H9 (cell line): ENCODE results near the gene GGT6. TPM values are rescaled to one million over a fixed set of nuclear protein-coding genes. Genes with fewer than 3 reads are reported as not detected.

Experiments used
- DNase-seq: peaks from one replicate; pipeline ENCODE4 v3.0.0-alpha.2; 2017
- H2AFZ ChIP-seq: one replicate; pipeline ENCODE4 v1.6.1; 2013; ENCODE audit warnings: mild to moderate bottlenecking, low read length, control low read depth, moderate library complexity
- H2AK5ac ChIP-seq: 2 replicates; pipeline ENCODE4 v1.6.1; 2013; ENCODE audit warnings: low read length, control low read depth, mixed read lengths; ENCODE audit not compliant: insufficient read length
- H2BK120ac ChIP-seq: one replicate; pipeline ENCODE4 v1.6.1; 2013; ENCODE audit warnings: low read depth, mild to moderate bottlenecking, low read length, control low read depth, inconsistent platforms; ENCODE audit not compliant: poor library complexity, severe bottlenecking
- H2BK12ac ChIP-seq: 2 replicates; pipeline ENCODE4 v1.6.1; 2013; ENCODE audit warnings: low read length, control low read depth, mixed read lengths, low read depth; ENCODE audit not compliant: insufficient read length
- H2BK15ac ChIP-seq: 2 replicates; pipeline ENCODE4 v1.6.1; 2013; ENCODE audit warnings: low read depth, low read length, control low read depth
- H2BK20ac ChIP-seq: one replicate; pipeline ENCODE4 v1.6.1; 2013; ENCODE audit warnings: low read depth, mild to moderate bottlenecking, low read length, control low read depth, inconsistent platforms; ENCODE audit not compliant: poor library complexity, severe bottlenecking
- H2BK5ac ChIP-seq: 2 replicates; pipeline ENCODE4 v1.6.1; 2013; ENCODE audit warnings: low read length, control low read depth, mixed read lengths; ENCODE audit not compliant: insufficient read length
- H3K14ac ChIP-seq: 2 replicates; pipeline ENCODE4 v1.6.1; 2013; ENCODE audit warnings: low read length, control low read depth; ENCODE audit not compliant: insufficient read depth
- H3K18ac ChIP-seq: 2 replicates; pipeline ENCODE4 v1.6.1; 2013; ENCODE audit warnings: low read depth, mild to moderate bottlenecking, mixed read lengths, low read length, control low read depth; ENCODE audit not compliant: insufficient read length
- H3K23ac ChIP-seq: 2 replicates; pipeline ENCODE4 v1.6.1; 2013; ENCODE audit warnings: low read length, control low read depth, mixed read lengths, low read depth; ENCODE audit not compliant: insufficient read length
- H3K23me2 ChIP-seq: 2 replicates; pipeline ENCODE4 v1.6.1; 2013; ENCODE audit warnings: low read depth, mild to moderate bottlenecking, mixed read lengths, low read length, control low read depth; ENCODE audit not compliant: insufficient read length, poor library complexity, severe bottlenecking
- H3K27ac ChIP-seq: 2 replicates; pipeline ENCODE4 v1.5.1; 2013; ENCODE audit warnings: low read length, control low read depth, mixed read lengths, low read depth; ENCODE audit not compliant: insufficient read length
- H3K27me3 ChIP-seq: 2 replicates; pipeline ENCODE4 v1.6.1; 2013; ENCODE audit warnings: low read length, control low read depth, inconsistent platforms; ENCODE audit not compliant: insufficient read depth
- H3K4ac ChIP-seq: 2 replicates; pipeline ENCODE4 v1.6.1; 2013; ENCODE audit warnings: low read depth, mild to moderate bottlenecking, control low read depth, inconsistent platforms, low read length, moderate library complexity
- H3K4me1 ChIP-seq: 2 replicates; pipeline ENCODE4 v1.6.1; 2013; ENCODE audit warnings: low read length, control low read depth, inconsistent platforms; ENCODE audit not compliant: insufficient read depth
- H3K4me2 ChIP-seq: 2 replicates; pipeline ENCODE4 v1.6.1; 2013; ENCODE audit warnings: low read length, control low read depth, mixed read lengths; ENCODE audit not compliant: insufficient read length, insufficient read depth
- H3K56ac ChIP-seq: 2 replicates; pipeline ENCODE4 v1.6.1; 2013; ENCODE audit warnings: low read depth, mild to moderate bottlenecking, mixed read lengths, low read length, control low read depth; ENCODE audit not compliant: insufficient read length
- H3K79me1 ChIP-seq: 2 replicates; pipeline ENCODE4 v1.6.1; 2013; ENCODE audit warnings: low read depth, mild to moderate bottlenecking, moderate library complexity, low read length, control low read depth, inconsistent platforms; ENCODE audit not compliant: insufficient read depth, poor library complexity, severe bottlenecking
- H3K79me2 ChIP-seq: 2 replicates; pipeline ENCODE4 v1.6.1; 2013; ENCODE audit warnings: low read length, control low read depth, inconsistent platforms; ENCODE audit not compliant: insufficient read depth
- H3K9ac ChIP-seq: 2 replicates; pipeline ENCODE4 v1.6.1; 2013; ENCODE audit warnings: low read length, control low read depth, mixed read lengths; ENCODE audit not compliant: insufficient read length; ENCODE audit errors: extremely low read depth
- H3K9me3 ChIP-seq: one replicate; pipeline ENCODE4 v1.6.1; 2013; ENCODE audit warnings: low read depth, low read length, inconsistent platforms; ENCODE audit not compliant: control insufficient read depth
- H3T11ph ChIP-seq: one replicate; pipeline ENCODE4 v1.6.1; 2013; ENCODE audit warnings: mild to moderate bottlenecking, low read length, control low read depth, inconsistent platforms
- H4K20me1 ChIP-seq: one replicate; pipeline ENCODE4 v1.6.1; 2013; ENCODE audit not compliant: control insufficient read depth, insufficient read length, insufficient read depth
- H4K5ac ChIP-seq: 2 replicates; pipeline ENCODE4 v1.6.1; 2013; ENCODE audit warnings: low read depth, mild to moderate bottlenecking, mixed read lengths, low read length, control low read depth; ENCODE audit not compliant: insufficient read length
- H4K8ac ChIP-seq: replicated peaks from 2 replicates; pipeline ENCODE4 v1.6.1; 2013; ENCODE audit warnings: low read length, control low read depth, mixed read lengths, low read depth; ENCODE audit not compliant: insufficient read length
- H4K91ac ChIP-seq: 2 replicates; pipeline ENCODE4 v1.6.1; 2013; ENCODE audit warnings: low read depth, mild to moderate bottlenecking, moderate library complexity, mixed read lengths, low read length, control low read depth; ENCODE audit not compliant: insufficient read length
- H3K27ac Mint-ChIP-seq, 3 experiments: 2 replicates in 2 of 3; 3 replicates in 1 of 3; pipeline ENCODE4 v1.8.0; 2020 to 2021; ENCODE audit warnings: mixed read lengths in 3 of 3, mild to moderate bottlenecking in 1 of 3, moderate library complexity in 1 of 3
- H3K27me3 Mint-ChIP-seq: 2 replicates; pipeline ENCODE4 v1.8.0; 2021; ENCODE audit warnings: low read depth, mild to moderate bottlenecking, moderate library complexity, mixed read lengths
- H3K36me3 Mint-ChIP-seq, 3 experiments: 2 replicates in 2 of 3; 3 replicates in 1 of 3; pipeline ENCODE4 v1.8.0; 2020 to 2021; ENCODE audit warnings: low read depth in 3 of 3, mixed read lengths in 3 of 3; ENCODE audit not compliant: insufficient read depth in 1 of 3
- H3K4me1 Mint-ChIP-seq, 2 experiments: 2 replicates each; pipeline ENCODE4 v1.8.0; 2020; ENCODE audit warnings: mixed read lengths in 2 of 2
- H3K4me3 Mint-ChIP-seq, 2 experiments: 2 replicates in 1 of 2; 3 replicates in 1 of 2; pipeline ENCODE4 v1.8.0; 2020 to 2021; ENCODE audit warnings: mild to moderate bottlenecking in 2 of 2, mixed read lengths in 2 of 2, moderate library complexity in 1 of 2
- H3K9me3 Mint-ChIP-seq, 2 experiments: 2 replicates in 1 of 2; 3 replicates in 1 of 2; pipeline ENCODE4 v1.8.0; 2020; ENCODE audit warnings: mild to moderate bottlenecking in 2 of 2, mixed read lengths in 2 of 2, moderate library complexity in 1 of 2
- WGBS: extraction: QIAGEN DNeasy Blood & Tissue Kit; methylation state at CpG from one replicate; pipeline ENCODE4 v1.1.7; 2013; ENCODE audit warnings: missing lambda C conversion rate, low lambda C conversion rate, mixed read lengths; ENCODE audit not compliant: insufficient read length; ENCODE audit errors: extremely low coverage; 5-methylcytosine and 5-hydroxymethylcytosine counted together
- total RNA-seq: library from RNA; stranded (reverse); gene quantifications from 2 replicates; pipeline ENCODE4 v1.2.1, GENCODE V29; 2021
- TF ChIP-seq, protein P1 (sequence below): fragments of 200-600 bp; sonication (generic); conservative IDR thresholded peaks from 3 replicates; pipeline ENCODE4 v1.8.0; 2021; ENCODE audit warnings: antibody characterized with exemption, mild to moderate bottlenecking

The GGT6 gene
- total RNA-seq, 1 experiment from 2014 or later, result 0.17 TPM

DNA sequence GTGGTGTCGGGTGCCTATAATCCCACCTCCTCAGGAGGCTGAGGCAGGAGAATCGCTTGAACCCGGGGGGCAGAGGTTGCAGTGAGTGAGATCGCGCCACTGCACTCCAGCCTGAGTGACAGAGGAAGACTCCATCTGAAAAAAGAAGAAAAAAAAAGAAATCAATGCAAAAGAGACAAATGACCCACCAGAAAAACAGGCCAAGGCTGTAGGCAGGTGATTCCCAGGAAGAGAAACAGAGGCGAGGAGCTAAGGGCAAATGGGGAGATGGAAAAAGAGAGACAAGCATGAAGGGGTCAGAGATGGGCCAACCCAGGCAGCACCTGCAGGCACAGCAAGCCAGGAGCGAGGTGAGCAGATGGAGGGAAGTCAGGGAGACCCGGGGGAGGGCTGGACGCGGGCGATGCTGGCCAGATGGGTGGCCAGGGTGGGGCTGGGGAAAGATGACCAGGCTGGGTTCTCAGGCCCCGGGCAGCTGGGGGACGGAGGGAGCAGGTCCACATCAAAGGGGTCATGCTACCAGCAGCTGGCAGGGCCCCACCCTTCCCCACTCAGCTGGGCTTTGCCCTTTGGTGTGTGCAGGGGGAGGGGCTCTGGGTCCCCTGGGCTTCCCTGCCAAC lies 30.7 kb downstream of the GGT6 start:
- Histone ChIP-seq H4K91ac (no peak overlapping the region), H3K79me1 (no peaks in the 10 kb centered on the region), H3K23ac (no peak overlapping the region), H3K27me3 (peaks cover 6% of the 10 kb centered on the region), H3K9ac (no peak overlapping the region), H3K79me2 (no peaks in the 10 kb centered on the region), H3K4ac (no peak overlapping the region), H3K27ac (no peak overlapping the region), H3K4me1 (no peaks in the 10 kb centered on the region), H3K56ac (no peak overlapping the region), H2BK20ac (no peak overlapping the region), H4K8ac (no peak overlapping the region), H4K5ac (no peak overlapping the region), H4K20me1 (no peaks in the 10 kb centered on the region), H3K14ac (no peak overlapping the region), H3K4me2 (no peak overlapping the region), H3K9me3 (no peaks in the 10 kb centered on the region), H2AFZ (no peak overlapping the region), H2AK5ac (no peak overlapping the region), H2BK5ac (no peak overlapping the region), H2BK120ac (no peak overlapping the region), H3K23me2 (no peaks in the 10 kb centered on the region), H3K18ac (no peak overlapping the region), H2BK12ac (no peak overlapping the region), H3T11ph (no peak overlapping the region), H2BK15ac (no peak overlapping the region)
- no peaks in the 10 kb centered on the region; a peak in 1 of 5 replicates for H3K9me3 Mint-ChIP-seq
- H3K4me1 Mint-ChIP-seq, result peaks cover 10 to 13% of the 10 kb centered on the region in 2 experiments
- no CpG with 5 or more reads among the region's 13 CpGs for WGBS
- TF ChIP-seq, protein P1, sequence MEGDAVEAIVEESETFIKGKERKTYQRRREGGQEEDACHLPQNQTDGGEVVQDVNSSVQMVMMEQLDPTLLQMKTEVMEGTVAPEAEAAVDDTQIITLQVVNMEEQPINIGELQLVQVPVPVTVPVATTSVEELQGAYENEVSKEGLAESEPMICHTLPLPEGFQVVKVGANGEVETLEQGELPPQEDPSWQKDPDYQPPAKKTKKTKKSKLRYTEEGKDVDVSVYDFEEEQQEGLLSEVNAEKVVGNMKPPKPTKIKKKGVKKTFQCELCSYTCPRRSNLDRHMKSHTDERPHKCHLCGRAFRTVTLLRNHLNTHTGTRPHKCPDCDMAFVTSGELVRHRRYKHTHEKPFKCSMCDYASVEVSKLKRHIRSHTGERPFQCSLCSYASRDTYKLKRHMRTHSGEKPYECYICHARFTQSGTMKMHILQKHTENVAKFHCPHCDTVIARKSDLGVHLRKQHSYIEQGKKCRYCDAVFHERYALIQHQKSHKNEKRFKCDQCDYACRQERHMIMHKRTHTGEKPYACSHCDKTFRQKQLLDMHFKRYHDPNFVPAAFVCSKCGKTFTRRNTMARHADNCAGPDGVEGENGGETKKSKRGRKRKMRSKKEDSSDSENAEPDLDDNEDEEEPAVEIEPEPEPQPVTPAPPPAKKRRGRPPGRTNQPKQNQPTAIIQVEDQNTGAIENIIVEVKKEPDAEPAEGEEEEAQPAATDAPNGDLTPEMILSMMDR, result no peak
- H3K36me3 Mint-ChIP-seq, result no peaks in the 10 kb centered on the region
- peaks cover 93% of the 10 kb centered on the region for H3K27me3 Mint-ChIP-seq
- no peak overlapping the region for H3K27ac Mint-ChIP-seq
- no peak for DNase-seq
- H3K4me3 Mint-ChIP-seq, result no peak overlapping the region
